Thyroid gland (tissue), 4 donors: Measurements from ENCODE around the gene COL26A1.

Experiments used
- POLR2A ChIP-seq, 2 donors: fragments of 450-650 bp; IDR thresholded peaks; one replicate each; pipeline ENCODE4 v1.6.1; 2017; ENCODE audit warnings: antibody characterized with exemption in 2 of 2, mild to moderate bottlenecking in 2 of 2, moderate library complexity in 1 of 2
- TF ChIP-seq, protein P1 (sequence below), 6 experiments: fragments of 200-600 bp in 3 of 6; fragments of 450-650 bp in 3 of 6; sonication (generic) in 3 of 6; IDR thresholded peaks; one replicate each; pipeline ENCODE4 v1.5.1; 2016 to 2019; ENCODE audit warnings: antibody characterized with exemption in 6 of 6, mild to moderate bottlenecking in 2 of 6, inconsistent platforms in 1 of 6, moderate library complexity in 1 of 6

DNA sequence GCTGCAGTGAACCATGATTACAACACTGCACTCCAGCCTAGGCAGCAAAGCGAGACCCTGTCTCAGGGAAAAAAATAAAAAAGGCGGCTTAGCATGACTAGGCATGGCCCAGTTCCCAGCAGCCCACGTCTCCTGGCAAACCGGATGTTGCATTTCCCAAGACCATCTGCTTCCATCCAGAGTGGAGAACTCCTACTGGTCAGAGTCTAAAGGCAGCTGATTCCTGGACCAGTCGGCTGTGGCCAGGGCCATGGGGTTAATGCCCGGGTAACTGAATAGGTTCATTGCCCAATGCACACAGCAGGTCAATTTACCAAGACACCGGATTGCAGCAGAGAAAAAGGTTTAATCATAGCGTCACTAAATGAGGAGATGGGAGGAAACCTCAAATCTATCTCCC lies 133.3 kb downstream of the COL26A1 start:
- TF ChIP-seq, protein P1, sequence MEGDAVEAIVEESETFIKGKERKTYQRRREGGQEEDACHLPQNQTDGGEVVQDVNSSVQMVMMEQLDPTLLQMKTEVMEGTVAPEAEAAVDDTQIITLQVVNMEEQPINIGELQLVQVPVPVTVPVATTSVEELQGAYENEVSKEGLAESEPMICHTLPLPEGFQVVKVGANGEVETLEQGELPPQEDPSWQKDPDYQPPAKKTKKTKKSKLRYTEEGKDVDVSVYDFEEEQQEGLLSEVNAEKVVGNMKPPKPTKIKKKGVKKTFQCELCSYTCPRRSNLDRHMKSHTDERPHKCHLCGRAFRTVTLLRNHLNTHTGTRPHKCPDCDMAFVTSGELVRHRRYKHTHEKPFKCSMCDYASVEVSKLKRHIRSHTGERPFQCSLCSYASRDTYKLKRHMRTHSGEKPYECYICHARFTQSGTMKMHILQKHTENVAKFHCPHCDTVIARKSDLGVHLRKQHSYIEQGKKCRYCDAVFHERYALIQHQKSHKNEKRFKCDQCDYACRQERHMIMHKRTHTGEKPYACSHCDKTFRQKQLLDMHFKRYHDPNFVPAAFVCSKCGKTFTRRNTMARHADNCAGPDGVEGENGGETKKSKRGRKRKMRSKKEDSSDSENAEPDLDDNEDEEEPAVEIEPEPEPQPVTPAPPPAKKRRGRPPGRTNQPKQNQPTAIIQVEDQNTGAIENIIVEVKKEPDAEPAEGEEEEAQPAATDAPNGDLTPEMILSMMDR (IDR thresholded peaks at IDR 0.05) = no peak
- TF ChIP-seq POLR2A (IDR thresholded peaks at IDR 0.05) = no peak
